HFF-Myc (cell line): ENCODE data around the gene DLG5.

ENCODE experiments used
- DNase-seq: peaks from one replicate; pipeline ENCODE4 v3.0.0-alpha.2; 2011; ENCODE audit warnings: low read depth; ENCODE audit errors: extremely low read depth
- H3K4me3 ChIP-seq: replicated peaks from 2 replicates; pipeline ENCODE4 v1.5.1; 2011; ENCODE audit warnings: low read depth, mild to moderate bottlenecking, control low read depth, low read length
- TF ChIP-seq, protein P1 (sequence below): IDR thresholded peaks from 2 replicates; pipeline ENCODE4 v1.5.1; 2012; ENCODE audit warnings: mild to moderate bottlenecking, low read depth, low read length, control low read depth; ENCODE audit errors: missing control alignments

The DLG5 gene

DNA sequence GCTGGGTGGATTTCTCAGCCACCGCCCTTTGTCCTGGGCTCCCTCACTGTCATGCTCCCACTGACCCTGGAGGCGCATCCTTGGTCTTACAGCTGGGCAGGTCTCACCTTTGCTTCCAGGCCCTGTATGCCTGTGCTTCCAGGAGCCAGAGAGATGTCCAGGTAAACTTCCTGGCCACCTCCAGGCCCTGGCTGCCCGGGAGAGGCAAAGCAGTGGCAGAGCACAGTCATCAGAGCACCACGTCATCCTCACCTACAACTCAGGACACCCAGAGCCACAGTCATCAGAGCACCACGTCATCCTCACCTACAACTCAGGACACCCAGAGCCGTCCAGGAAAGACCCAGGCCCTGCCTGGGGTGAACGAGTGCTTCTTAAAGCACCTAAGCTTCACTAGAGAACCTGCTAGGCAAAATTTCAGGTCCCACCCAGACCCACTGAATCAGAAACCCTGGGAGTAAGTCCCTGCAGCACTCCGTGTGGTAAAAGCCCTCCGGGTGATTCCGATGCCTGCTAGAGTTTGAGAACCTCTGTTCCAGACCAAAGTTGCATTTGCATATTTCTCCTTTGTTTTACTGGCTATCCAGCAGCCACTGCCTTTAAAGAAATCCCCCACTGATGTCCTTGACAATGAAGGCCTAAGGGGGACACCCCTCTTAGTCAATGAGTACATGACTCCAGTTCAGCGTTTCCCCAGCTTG, 62.3 kb downstream of the DLG5 start:
- DNase-seq = no peak
- H3K4me3 ChIP-seq = no peak overlapping the region
- TF ChIP-seq, protein P1, sequence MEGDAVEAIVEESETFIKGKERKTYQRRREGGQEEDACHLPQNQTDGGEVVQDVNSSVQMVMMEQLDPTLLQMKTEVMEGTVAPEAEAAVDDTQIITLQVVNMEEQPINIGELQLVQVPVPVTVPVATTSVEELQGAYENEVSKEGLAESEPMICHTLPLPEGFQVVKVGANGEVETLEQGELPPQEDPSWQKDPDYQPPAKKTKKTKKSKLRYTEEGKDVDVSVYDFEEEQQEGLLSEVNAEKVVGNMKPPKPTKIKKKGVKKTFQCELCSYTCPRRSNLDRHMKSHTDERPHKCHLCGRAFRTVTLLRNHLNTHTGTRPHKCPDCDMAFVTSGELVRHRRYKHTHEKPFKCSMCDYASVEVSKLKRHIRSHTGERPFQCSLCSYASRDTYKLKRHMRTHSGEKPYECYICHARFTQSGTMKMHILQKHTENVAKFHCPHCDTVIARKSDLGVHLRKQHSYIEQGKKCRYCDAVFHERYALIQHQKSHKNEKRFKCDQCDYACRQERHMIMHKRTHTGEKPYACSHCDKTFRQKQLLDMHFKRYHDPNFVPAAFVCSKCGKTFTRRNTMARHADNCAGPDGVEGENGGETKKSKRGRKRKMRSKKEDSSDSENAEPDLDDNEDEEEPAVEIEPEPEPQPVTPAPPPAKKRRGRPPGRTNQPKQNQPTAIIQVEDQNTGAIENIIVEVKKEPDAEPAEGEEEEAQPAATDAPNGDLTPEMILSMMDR = no peak

- H3K4me3 ChIP-seq = no peak overlapping the region
- TF ChIP-seq, protein P1 = no peak
- DNase-seq = no peak
Observed at GRCh38 chr10:77863446-77863845, 63.1 kb downstream of the DLG5 start.

- no peak for DNase-seq
- TF ChIP-seq, protein P1 = no peak
- H3K4me3 ChIP-seq = no peak overlapping the region
Observed at GRCh38 chr10:77862595-77862994, 64.0 kb downstream of the DLG5 start.

- H3K4me3 ChIP-seq = no peak overlapping the region
- TF ChIP-seq, protein P1 = no peak
- DNase-seq = no peak
Observed at GRCh38 chr10:77861366-77861765, 65.2 kb downstream of the DLG5 start.

DNA sequence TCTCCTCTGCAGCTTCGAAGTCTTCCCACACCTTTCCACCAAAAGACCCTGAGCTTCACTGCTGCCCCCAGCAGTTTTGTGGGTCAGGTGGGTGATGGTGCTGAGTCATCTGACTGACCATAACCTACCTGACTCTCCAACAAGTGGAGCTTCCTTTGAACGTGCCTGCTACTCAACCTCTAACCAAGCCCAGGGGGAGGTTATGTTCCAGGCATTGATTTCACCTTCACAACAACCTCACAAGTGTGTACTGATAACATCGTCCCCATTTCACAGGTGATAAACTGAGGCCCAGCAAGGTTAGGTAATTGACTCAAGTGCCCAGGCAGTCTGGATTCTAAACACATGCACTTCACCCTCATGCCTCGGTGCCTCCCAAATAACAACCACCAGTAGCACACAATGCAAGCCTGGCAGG, 66.7 kb downstream of the DLG5 start:
- DNase-seq = no peak
- TF ChIP-seq, protein P1 = no peak
- H3K4me3 ChIP-seq = no peak overlapping the region

DNA sequence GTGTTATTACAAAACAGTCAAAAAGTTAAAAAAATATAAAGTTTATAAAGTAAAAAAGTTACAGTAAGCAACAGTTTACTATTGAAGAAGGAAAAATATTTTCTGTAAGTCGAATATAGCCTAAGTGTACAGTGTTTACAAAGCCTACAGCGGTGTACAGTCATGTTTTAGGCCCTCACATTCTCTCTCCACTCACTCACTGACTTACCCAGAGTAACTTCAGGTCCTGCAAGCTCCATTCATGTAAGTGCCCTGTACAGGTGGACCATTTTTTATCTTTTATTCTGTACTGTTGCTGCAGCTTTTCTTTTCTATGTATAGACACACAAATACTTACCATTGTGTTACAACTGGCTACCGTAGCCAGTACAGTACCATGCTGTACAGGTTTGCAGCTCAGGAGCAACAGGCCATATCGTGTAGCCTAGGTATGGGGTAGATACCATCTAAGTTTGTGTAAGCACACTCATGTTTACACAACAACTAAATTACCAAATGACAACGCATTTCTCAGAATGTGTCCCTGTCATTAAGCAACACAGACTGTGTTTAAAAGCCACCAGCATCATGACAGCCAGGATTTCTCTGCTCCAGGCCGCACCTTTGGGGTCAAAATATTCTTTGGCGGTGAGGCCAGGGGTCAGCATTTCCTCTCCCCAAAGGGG, 67.2 kb downstream of the DLG5 start:
- no peak overlapping the region for H3K4me3 ChIP-seq
- no peak for DNase-seq
- TF ChIP-seq, protein P1 = no peak
